ENCODE measurements around the gene CNIH3.

Gene CNIH3

GRCh38 chr1:224780736-224781135 lies 164.6 kb downstream of the CNIH3 start:
- TF ChIP-seq EZH2phosphoT487 (conservative IDR thresholded peaks at IDR 0.05; ENCODE audit: low read length) (no peak), CTCF (IDR thresholded peaks at IDR 0.05; ENCODE audit: insufficient read depth, low read length, poor library complexity, severe bottlenecking) (no peak)
- Histone ChIP-seq H3K27ac (ENCODE audit: low read depth, low read length) (no peak overlapping the region), H3K4me3 (ENCODE audit: insufficient read depth, low read length, poor library complexity, severe bottlenecking) (no peak overlapping the region), H3K36me3 (ENCODE audit: low read length) (no peaks in the 10 kb centered on the region), H3K27me3 (ENCODE audit: low read length) (no peaks in the 10 kb centered on the region), H3K9me3 (ENCODE audit: insufficient read depth, low read length) (no peaks in the 10 kb centered on the region), H3K9ac (ENCODE audit: low read length) (no peak overlapping the region), H3F3A (ENCODE audit: insufficient read depth) (no peaks in the 10 kb centered on the region), H2AFZ (ENCODE audit: low read depth, low read length, severe bottlenecking) (no peak overlapping the region), H3K79me2 (ENCODE audit: insufficient read depth, low read length) (no peaks in the 10 kb centered on the region), H3K9me2 (replicated peaks; ENCODE audit: insufficient read depth, low read length) (no peaks in the 10 kb centered on the region), H4K20me1 (ENCODE audit: low read depth, low read length) (no peaks in the 10 kb centered on the region), H3K4me2 (ENCODE audit: low read depth, low read length, poor library complexity, severe bottlenecking) (no peak overlapping the region)

- no peak overlapping the region for H3K4me3 ChIP-seq (ENCODE audit: insufficient read depth, low read length, poor library complexity, severe bottlenecking)
- TF ChIP-seq EZH2phosphoT487 (conservative IDR thresholded peaks at IDR 0.05; ENCODE audit: low read length), result no peak
- no peak for TF ChIP-seq CTCF (IDR thresholded peaks at IDR 0.05; ENCODE audit: insufficient read depth, low read length, poor library complexity, severe bottlenecking)
Measured at GRCh38 chr1:224781800-224782199, 165.7 kb downstream of the CNIH3 start.

GRCh38 chr1:224782281-224783000 lies 166.3 kb downstream of the CNIH3 start:
- Histone ChIP-seq H3K4me2 (ENCODE audit: low read depth, low read length, poor library complexity, severe bottlenecking) (no peak overlapping the region), H3K27ac (ENCODE audit: low read depth, low read length) (no peak overlapping the region), H2AFZ (ENCODE audit: low read depth, low read length, severe bottlenecking) (no peak overlapping the region)

More at GRCh38 chr1:224781800-224782199, 165.7 kb downstream of the CNIH3 start:
- H4K20me1 ChIP-seq (ENCODE audit: low read depth, low read length), result no peaks in the 10 kb centered on the region
- H3K36me3 ChIP-seq (ENCODE audit: low read length), result no peaks in the 10 kb centered on the region
- H3K9ac ChIP-seq (ENCODE audit: low read length), result no peak overlapping the region
- no peaks in the 10 kb centered on the region for H3K79me2 ChIP-seq (ENCODE audit: insufficient read depth, low read length)
- no peak overlapping the region for H3K4me2 ChIP-seq (ENCODE audit: low read depth, low read length, poor library complexity, severe bottlenecking)
- no peak overlapping the region for H3K27ac ChIP-seq (ENCODE audit: low read depth, low read length)
- H3K9me2 ChIP-seq (replicated peaks; ENCODE audit: insufficient read depth, low read length), result no peaks in the 10 kb centered on the region
- H3K9me3 ChIP-seq (ENCODE audit: insufficient read depth, low read length), result no peaks in the 10 kb centered on the region
- no peak overlapping the region for H2AFZ ChIP-seq (ENCODE audit: low read depth, low read length, severe bottlenecking)
- H3K27me3 ChIP-seq (ENCODE audit: low read length), result no peaks in the 10 kb centered on the region
- no peaks in the 10 kb centered on the region for H3F3A ChIP-seq (ENCODE audit: insufficient read depth)

More at GRCh38 chr1:224782281-224783000, 166.3 kb downstream of the CNIH3 start:
- Histone ChIP-seq H3K9me3 (ENCODE audit: insufficient read depth, low read length) (no peaks in the 10 kb centered on the region), H3K36me3 (ENCODE audit: low read length) (no peaks in the 10 kb centered on the region), H3K4me3 (ENCODE audit: insufficient read depth, low read length, poor library complexity, severe bottlenecking) (no peak overlapping the region), H4K20me1 (ENCODE audit: low read depth, low read length) (no peaks in the 10 kb centered on the region), H3K27me3 (ENCODE audit: low read length) (no peaks in the 10 kb centered on the region), H3K9me2 (replicated peaks; ENCODE audit: insufficient read depth, low read length) (no peaks in the 10 kb centered on the region), H3K9ac (ENCODE audit: low read length) (no peak overlapping the region), H3F3A (ENCODE audit: insufficient read depth) (no peaks in the 10 kb centered on the region), H3K79me2 (ENCODE audit: insufficient read depth, low read length) (no peaks in the 10 kb centered on the region)
- no peak for TF ChIP-seq CTCF (IDR thresholded peaks at IDR 0.05; ENCODE audit: insufficient read depth, low read length, poor library complexity, severe bottlenecking)
